HEK293 (cell line): ENCODE measurements around the gene ACSS2.

Source experiments
- CTCF ChIP-seq: fragments of 450-650 bp; formaldehyde crosslinking; IDR thresholded peaks from 2 replicates; pipeline ENCODE4 v1.5.1; 2016; ENCODE audit warnings: missing biosample characterization, missing genetic modification characterization
- ZFP3 ChIP-seq: fragments of 450-650 bp; formaldehyde crosslinking; IDR thresholded peaks from 2 replicates; pipeline ENCODE4 v1.5.1; 2016; ENCODE audit warnings: low read depth, missing biosample characterization, missing genetic modification characterization
- ZNF292 ChIP-seq: fragments of 450-650 bp; formaldehyde crosslinking; IDR thresholded peaks from 2 replicates; pipeline ENCODE4 v1.5.1; 2016; ENCODE audit warnings: low read depth, missing biosample characterization, missing genetic modification characterization, borderline replicate concordance
- ZNF521 ChIP-seq: fragments of 450-650 bp; formaldehyde crosslinking; IDR thresholded peaks from 2 replicates; pipeline ENCODE4 v1.5.1; 2017; ENCODE audit warnings: missing biosample characterization, mild to moderate bottlenecking, missing genetic modification characterization

GRCh38 chr20:34956041-34956458, 79.6 kb downstream of the ACSS2 start:
- no peak for TF ChIP-seq ZNF292
- TF ChIP-seq ZFP3 (tag by site-specific recombination): no peak
- no peak for TF ChIP-seq CTCF (tag by site-specific recombination)
- no peak for TF ChIP-seq ZNF521
